GM18505 (cell line): ENCODE results near the gene MFSD6.
"Not testable (repeated sequence)": the region's sequence is repeated elsewhere in the genome, so short reads cannot be mapped to it uniquely, and the experiment has no call there.

ENCODE experiments used
- ATAC-seq: cut with Tn5 transposase; IDR thresholded peaks from one replicate; pipeline ENCODE4 v1.9.1; 2021; ENCODE audit not compliant: unreplicated experiment
- POLR2A ChIP-seq: IDR thresholded peaks from 4 replicates; pipeline ENCODE4 v1.6.1; 2011; ENCODE audit warnings: borderline replicate concordance; ENCODE audit not compliant: insufficient read depth, insufficient read length; ENCODE audit errors: extremely low read depth

Gene MFSD6

GRCh38 chr2:190477661-190478454, 69.7 kb downstream of the MFSD6 start:
- no peak for ATAC-seq
- no peak for TF ChIP-seq POLR2A

- no peak for ATAC-seq
- TF ChIP-seq POLR2A = no peak
Observed at GRCh38 chr2:190478572-190479195, 70.5 kb downstream of the MFSD6 start.

DNA sequence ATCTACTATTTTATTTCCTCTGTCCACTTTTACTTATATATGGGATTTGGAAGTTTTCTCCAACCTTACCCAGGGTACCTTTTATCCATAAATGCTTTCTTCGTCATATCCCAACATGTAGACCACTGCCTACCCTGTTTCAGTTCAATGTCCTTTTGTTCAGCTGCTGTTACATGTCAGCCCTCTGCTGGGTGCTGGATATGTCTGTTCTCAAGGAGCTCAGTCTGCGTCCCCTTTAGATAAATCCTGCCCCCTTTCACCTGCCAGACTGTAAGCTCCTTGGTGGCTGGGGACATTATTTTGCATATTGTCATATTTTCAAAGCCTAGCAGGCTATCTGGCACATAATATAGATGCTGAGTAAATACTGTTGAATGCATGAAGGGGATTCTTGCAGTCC, 73.2 kb downstream of the MFSD6 start:
- TF ChIP-seq POLR2A = no peak

DNA sequence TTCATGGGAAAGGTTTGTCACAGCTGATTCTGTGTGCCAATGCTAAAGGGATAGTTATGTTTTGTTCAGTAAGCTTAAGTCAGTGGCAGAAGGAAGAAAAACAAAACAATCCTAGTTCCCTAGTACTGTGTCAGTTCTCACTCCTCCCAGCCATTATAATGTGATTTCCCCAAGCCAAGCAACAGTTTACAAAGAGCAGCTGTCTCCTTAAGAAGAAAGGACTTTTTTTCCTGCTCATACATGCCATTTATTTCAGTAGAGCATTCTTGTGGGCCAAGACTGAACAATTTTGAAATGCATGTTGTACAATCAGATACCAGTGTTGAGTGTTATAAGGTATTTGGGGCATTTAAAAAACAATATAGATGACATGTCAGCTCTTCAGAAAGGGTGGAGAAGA, 74.3 kb downstream of the MFSD6 start:
- no peak for TF ChIP-seq POLR2A
- ATAC-seq = no peak

More for the DNA sequence above, 73.2 kb downstream of the MFSD6 start:
- ATAC-seq = no peak

GRCh38 chr2:190486037-190486623, 78.0 kb downstream of the MFSD6 start:
- TF ChIP-seq POLR2A = no peak
- ATAC-seq = no peak

DNA sequence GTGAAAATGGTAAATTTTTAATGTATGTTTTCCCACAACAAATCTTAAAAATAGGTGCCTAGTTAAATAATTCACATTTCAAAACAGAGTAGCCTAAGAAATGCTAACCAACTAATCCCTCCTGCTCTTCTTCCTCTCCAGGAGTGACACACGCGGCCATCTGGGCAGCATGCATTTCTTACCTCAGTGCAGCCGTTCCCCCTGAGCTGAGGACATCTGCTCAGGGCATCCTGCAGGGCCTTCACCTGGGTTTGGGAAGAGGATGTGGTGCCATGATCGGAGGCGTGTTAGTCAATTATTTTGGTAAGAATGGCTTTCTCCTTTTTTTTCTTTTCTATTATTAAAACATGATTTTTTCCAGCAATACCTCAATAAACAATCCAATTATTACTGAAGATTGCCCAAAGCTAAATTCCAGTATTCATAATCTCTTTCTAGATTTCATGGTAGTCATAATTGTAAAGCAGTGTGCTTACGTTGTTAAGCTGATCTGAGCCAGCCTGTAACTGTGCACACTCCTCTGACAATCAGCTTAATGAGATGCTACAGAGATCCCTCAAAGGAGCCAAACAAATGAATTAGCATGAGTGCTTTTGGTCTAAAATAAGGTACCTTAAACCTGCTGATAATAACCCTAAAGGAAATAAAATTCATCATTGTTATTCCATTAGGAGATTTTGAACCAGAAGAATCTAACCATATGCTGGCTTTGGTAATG, 80.5 kb downstream of the MFSD6 start:
- no peak for ATAC-seq
- no peak for TF ChIP-seq POLR2A

DNA sequence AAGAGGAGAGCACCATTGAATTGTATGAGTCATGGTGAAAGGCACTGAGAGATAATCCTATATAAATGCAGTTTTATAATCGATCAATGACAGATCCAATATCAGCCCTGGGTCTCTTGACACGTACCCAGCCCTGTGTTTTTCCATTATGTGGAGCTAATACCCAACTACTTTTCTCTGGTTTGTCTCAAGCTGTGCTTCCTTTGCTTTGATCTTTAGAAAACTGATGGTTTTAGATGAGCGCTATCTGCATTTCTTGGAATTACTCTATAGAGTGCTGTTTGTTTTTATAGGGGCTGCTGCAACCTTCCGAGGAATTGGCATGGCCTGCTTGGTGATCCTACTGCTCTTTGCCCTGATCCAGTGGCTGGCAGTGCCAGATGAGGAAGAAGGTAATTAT, 81.3 kb downstream of the MFSD6 start:
- TF ChIP-seq POLR2A = no peak
- ATAC-seq = no peak

DNA sequence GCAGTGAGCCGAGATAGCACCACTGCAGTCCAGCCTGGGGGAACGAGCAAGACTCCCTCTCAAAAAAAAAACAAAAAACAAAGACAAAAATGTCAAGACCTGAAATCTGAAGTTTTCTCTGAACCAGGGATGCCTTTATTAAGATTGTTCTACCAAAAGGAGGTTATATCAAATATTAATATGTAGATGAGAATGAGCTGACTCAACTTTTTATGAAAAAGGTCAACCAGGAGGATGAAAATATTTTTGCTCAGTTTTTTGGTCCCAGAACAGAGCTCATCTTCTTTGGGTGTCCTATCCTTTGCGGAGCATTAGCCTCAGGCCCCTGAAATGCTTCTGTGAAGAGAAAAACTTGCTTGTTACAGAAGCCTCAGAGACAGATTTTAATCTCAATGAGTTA, 82.3 kb downstream of the MFSD6 start:
- no peak for TF ChIP-seq POLR2A
- no peak for ATAC-seq

- no peak for TF ChIP-seq POLR2A
- ATAC-seq = no peak
Observed at GRCh38 chr2:190493095-190493494, 84.9 kb downstream of the MFSD6 start.

DNA sequence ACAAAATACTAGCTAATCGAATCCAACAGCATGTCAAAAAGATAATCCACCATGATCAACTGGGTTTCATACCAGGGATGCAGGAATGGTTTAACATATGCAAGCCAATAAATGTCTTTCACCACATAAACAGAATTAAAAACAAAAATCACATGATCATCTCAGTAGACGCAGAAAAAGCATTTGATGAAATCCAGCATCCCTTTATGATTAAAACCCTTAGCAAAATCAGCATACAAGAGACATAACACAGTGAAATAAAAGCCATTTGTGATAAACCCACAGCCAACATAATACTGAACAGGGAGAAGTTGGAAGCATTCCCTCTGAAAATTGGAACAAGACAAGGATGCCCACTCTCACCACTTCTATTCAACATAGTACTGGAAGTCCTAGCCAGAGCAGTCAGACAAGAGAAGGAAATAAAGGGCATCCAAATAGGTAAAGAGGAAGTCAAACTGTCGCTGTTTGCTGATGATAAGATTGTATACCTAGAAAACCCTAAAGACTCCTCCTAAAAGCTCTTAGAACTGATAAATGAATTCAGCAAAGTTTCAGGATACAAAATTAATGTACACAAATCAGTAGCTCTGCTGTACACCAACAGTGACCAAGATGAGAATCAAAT, 86.6 kb downstream of the MFSD6 start:
- ATAC-seq = not testable (repeated sequence)

DNA sequence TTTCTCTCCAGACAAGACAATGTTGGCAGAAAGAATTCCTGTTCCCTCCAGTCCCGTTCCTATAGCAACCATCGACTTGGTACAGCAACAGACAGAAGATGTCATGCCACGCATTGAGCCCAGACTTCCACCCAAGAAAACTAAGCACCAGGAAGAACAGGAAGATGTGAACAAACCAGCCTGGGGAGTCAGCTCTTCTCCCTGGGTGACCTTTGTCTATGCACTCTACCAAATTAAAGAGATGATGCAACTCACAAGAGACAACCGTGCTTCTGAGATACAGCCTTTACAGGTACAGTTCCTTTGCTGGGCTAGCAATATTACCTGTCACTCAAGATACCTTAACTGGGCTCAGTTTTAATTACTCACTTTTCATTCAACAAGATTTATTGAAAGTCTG, 89.3 kb downstream of the MFSD6 start:
- no peak for TF ChIP-seq POLR2A
- ATAC-seq = no peak

DNA sequence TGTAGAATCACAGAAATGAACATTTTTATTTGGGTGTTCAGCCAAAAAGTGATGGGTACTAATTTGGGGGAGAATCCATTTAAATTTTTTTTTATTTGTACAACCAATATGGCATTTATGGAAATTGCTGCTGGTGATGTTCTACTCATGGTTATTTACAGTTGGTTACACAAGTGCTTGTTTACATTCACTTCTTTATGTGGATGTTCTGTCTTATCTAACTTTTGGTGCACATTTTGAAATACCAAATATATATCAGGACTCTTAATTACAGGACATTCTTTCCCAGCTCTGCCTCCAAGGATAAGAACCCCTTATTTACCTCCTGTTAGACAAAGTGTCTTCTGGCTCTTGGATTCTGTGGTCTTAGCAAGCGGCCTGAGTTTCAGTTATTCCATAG, 91.1 kb downstream of the MFSD6 start:
- no peak for TF ChIP-seq POLR2A
- no peak for ATAC-seq

DNA sequence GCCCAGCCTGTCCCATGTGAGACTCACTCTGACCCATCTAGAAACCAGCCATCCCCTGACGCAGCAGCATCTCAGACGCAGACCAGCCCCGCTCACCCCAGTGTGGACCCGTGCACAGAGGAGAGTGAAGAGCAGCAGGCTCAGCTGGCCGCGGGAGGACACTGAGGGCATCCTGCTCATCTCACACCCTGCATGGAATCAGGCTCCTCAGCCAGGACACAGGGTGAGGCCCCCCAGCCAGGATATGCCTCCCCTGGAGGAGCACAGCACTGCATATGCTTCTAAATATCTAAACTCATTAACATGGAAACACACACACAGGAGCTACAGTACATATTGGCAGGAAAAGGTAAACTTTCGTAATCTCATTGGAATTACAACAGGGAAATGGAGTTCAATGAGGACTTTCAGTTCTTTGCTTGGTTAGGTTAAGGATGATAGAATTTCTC, 91.9 kb downstream of the MFSD6 start:
- ATAC-seq = no peak
- no peak for TF ChIP-seq POLR2A
